Urinary bladder (tissue), 4 donors: Measurements from ENCODE around the gene RAB18. TPM values are rescaled to one million over a fixed set of nuclear protein-coding genes. Genes with fewer than 3 reads are reported as not detected.
"Not testable (repeated sequence)": the region's sequence is repeated elsewhere in the genome, so short reads cannot be mapped to it uniquely, and the experiment has no call there.

Experiments used
- DNase-seq: peaks from one replicate; pipeline ENCODE4 v3.0.0-alpha.2; 2015; ENCODE audit errors: extremely low spot score
- H3K27ac ChIP-seq: one replicate; pipeline ENCODE4 v1.5.1; 2013; ENCODE audit warnings: low read depth, mild to moderate bottlenecking, moderate library complexity
- H3K36me3 ChIP-seq: one replicate; pipeline ENCODE4 v1.6.1; 2013; ENCODE audit warnings: mild to moderate bottlenecking, moderate library complexity; ENCODE audit not compliant: insufficient read depth
- H3K4me1 ChIP-seq: one replicate; pipeline ENCODE4 v1.6.1; 2013; ENCODE audit warnings: mild to moderate bottlenecking, moderate library complexity; ENCODE audit not compliant: insufficient read depth
- H3K4me3 ChIP-seq: one replicate; pipeline ENCODE4 v1.5.1; 2013; ENCODE audit warnings: low read depth, low read length
- WGBS: extraction: QIAGEN DNeasy Blood & Tissue Kit; methylation state at CpG from one replicate; pipeline ENCODE4 v1.1.7; 2013; 5-methylcytosine and 5-hydroxymethylcytosine counted together
- polyA plus RNA-seq: library from polyadenylated mRNA; stranded (reverse); fragments of 200-250 nt; gene quantifications from one replicate; pipeline ENCODE4 v1.2.3, GENCODE V29; 2013
- total RNA-seq: library from RNA; depleted of rRNA; stranded (reverse); fragments of >200 nt; gene quantifications from one replicate; pipeline ENCODE4 v1.2.3, GENCODE V29; 2014
- donor health status: healthy with polysubstance abuse.
- donor health status: healthy.

RAB18 gene
- total and polyA plus RNA-seq, 2 donors, result 43.0 to 72.4 TPM

DNA sequence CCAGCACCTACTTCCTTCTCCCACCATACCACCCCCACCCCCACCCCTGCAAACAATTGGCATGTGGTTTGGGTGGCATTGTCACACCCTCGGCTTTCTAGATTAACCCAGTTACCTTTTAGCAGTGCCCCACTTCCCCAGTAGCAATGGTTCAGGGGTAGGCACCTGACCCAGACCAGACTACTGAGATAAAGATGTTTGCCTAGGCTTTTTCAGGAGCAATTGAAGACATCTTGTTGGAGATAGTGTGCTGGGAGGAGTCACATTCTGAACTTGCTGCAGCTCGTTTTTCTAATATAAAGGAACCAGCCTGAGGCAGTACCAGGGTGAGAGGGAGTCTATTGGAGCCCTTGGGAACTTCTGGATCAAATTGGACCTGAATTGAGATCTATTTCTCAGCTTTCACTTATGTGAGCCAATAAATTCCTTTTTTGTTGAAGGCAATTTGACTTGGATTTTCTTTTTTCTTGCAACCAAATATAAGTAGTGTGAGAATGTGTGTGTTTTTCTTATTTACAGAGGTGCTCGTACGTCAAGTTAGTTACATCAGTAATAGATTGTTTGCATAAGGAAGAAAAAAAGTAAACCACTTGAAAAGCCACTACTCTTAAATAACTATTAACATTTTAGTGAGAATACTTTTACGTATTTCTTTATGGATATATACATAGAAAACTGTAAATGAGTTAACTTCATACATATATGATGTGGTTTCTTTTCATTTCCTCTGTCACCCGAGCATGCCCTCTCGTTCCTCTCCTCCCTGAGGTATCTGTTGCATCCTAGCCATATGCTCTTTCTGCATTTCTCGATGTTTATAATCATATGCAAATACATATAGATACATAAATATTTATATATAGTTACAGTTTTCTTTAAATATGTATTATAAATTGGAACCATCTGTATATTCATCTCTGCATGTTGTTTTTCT, 38.0 kb downstream of the RAB18 start:
- WGBS, result 84% methylated on average over 8 of the region's 8 CpGs
- no peak for DNase-seq
- Histone ChIP-seq H3K4me3 (no peak overlapping the region), H3K36me3 (peaks cover 7% of the 10 kb centered on the region), H3K4me1 (no peaks in the 10 kb centered on the region), H3K27ac (no peak overlapping the region)

DNA sequence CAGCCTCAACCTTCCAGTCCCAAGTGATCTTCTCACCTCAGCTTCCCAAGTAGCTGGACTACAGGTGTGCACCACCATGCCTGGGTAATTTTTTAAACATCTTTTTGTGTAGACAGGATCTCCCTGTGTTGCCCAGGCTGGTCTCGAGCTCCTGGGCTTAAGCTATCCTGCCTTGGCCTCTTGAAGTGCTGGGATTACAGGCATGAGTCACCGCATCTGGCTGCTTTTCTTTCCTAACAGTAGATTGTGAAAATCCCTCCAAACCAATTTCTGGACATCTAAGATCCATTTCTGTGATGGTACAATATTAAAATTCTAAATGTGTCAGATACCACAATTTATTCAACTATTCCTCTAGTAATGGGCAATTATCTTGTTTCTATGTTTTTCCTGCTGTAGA, 38.7 kb downstream of the RAB18 start:
- no peak for DNase-seq
- Histone ChIP-seq H3K4me1 (no peaks in the 10 kb centered on the region), H3K4me3 (no peak overlapping the region), H3K27ac (no peak overlapping the region), H3K36me3 (peaks cover 6% of the 10 kb centered on the region)
- 40% methylated on average over 2 of the region's 2 CpGs for WGBS

DNA sequence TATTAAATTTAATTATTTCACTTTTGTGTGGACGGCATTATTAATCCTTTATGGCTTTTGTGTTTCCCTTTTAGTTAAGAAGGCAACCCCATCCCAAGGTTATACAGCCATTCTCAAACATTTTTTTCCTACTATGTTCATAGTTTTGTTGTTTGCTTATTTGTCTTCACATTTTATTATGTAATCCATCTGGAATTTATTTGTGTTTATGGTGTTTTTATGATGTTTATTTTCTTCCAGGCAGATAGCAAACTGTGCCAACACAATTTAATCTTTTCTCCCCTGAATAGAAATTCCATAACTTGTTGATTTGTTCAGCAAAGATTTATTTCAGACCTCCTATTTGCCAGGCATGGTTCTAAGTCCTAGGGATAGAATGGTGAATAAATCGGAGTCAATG, 42.9 kb downstream of the RAB18 start:
- no peak overlapping the region for H3K4me3 ChIP-seq
- no peak for DNase-seq
- H3K27ac ChIP-seq, result no peak overlapping the region
- WGBS, result 68% methylated on average over 2 of the region's 2 CpGs
- no peaks in the 10 kb centered on the region for H3K36me3 ChIP-seq
- no peaks in the 10 kb centered on the region for H3K4me1 ChIP-seq

DNA sequence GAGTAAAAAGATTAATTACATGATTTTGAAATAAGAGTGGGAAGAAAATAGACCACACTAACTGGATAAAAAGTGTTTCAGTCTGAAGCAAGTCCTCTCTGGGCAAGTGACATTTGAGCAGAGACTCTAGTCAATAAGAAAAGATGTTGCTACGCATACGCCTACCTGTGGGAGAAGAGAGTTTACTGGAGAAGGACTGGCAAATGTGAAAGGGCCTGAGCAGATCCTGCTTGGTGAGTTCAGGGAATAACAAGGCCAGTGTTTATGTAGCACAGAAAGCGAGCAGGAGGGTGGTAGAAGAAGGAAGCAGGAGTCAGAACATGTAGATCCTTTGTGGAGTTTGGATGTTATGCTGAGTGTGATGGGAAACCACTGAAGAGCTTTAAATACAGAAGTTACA, 43.4 kb downstream of the RAB18 start:
- 87% methylated on average over 3 of the region's 3 CpGs for WGBS
- H3K27ac ChIP-seq, result no peak overlapping the region
- H3K4me1 ChIP-seq, result no peaks in the 10 kb centered on the region
- H3K36me3 ChIP-seq, result no peaks in the 10 kb centered on the region
- no peak overlapping the region for H3K4me3 ChIP-seq
- DNase-seq, result no peak

DNA sequence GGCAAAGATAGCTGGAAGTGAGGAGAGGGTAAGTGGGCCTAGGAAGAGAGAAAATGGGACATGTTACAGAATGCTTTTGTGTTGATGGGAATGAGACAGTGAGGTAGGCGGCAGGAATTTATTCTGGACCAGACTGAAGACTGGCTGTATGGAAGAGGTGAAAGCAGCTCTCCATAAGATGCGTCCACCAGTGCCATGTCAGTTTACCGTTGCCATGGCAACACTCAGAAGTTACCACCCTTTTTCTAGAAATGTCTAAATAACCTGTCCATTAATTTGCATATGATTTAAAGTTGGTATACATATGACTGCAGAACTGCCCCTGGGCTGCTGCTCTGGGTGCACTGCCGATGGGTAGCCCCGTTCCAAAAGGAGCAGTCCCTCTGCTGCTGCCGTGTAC, 46.7 kb downstream of the RAB18 start:
- no peak overlapping the region for H3K4me3 ChIP-seq
- no peak overlapping the region for H3K27ac ChIP-seq
- H3K4me1 ChIP-seq, result no peaks in the 10 kb centered on the region
- H3K36me3 ChIP-seq, result no peaks in the 10 kb centered on the region
- DNase-seq, result no peak
- 86% methylated on average over 6 of the region's 6 CpGs for WGBS

DNA sequence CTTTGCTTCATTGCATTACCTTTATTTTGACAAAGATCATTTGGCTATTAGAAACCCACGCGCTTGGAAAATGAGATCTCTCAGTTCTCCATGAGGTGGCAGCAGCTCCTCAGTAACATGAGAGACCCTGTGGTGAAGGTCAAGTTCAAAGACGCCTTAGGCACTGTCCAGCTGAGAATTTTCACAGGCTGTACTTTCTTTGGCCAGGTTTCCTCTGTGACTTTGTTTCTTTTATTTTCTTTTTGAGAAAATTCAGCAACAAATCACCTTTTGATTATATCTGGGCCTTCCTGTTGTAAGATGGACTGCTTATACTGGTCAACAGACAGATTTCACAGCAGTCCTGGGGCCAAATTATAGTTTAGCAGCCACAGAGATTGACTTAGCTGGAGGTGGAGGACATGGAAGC, 54.5 kb downstream of the RAB18 start:
- no peak overlapping the region for H3K27ac ChIP-seq
- DNase-seq, result peak; percentile 14
- H3K4me3 ChIP-seq, result no peak overlapping the region
- no peaks in the 10 kb centered on the region for H3K4me1 ChIP-seq
- 4% methylated on average over 3 of the region's 3 CpGs for WGBS
- H3K36me3 ChIP-seq, result no peaks in the 10 kb centered on the region

DNA sequence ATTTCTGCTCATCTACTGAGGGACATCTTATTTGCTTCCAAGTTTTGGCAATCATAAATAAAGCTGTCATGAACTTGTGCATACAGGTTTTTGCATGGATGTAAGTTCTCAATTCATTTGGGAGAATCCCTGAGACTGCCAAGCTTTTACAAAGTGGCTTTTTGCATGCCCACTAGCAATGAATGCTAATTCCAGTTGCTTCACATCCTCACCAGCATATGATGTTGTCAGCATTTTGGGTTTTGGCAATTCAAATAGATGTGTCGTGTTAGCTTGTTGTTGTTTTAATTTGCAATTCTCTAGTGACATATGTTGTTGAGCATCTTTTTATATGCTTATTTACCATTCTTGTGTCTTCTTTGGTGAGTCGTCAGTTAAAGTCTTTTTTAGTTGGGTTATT, 57.2 kb downstream of the RAB18 start:
- DNase-seq, result no peak
- Histone ChIP-seq H3K4me3 (no peak overlapping the region), H3K36me3 (no peaks in the 10 kb centered on the region), H3K4me1 (no peaks in the 10 kb centered on the region), H3K27ac (no peak overlapping the region)
- WGBS, result 87% methylated on average over 2 of the region's 2 CpGs

DNA sequence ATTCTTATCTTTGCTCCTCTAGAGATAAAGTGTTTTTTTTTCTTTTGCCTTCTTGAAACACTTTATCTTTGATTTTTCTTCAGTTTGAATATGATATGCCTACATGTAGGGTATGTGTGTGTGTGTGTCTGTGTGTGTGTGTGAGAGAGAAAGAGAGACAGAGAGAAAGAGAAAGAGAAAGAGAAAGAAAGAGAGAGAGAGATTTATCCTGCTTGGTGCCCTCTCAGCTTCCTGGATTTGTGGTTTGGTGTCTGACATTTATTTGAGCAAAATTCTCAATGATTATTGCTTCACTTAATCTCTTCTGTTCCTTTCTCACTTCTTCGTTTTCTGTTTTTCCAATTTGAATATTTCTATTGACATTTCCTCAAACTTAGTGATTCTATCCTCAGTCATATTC, 60.3 kb downstream of the RAB18 start:
- no peaks in the 10 kb centered on the region for H3K4me1 ChIP-seq
- H3K4me3 ChIP-seq, result no peak overlapping the region
- H3K36me3 ChIP-seq, result no peaks in the 10 kb centered on the region
- no peak overlapping the region for H3K27ac ChIP-seq
- DNase-seq, result no peak
- 84% methylated on average over 1 of the region's 1 CpG for WGBS

DNA sequence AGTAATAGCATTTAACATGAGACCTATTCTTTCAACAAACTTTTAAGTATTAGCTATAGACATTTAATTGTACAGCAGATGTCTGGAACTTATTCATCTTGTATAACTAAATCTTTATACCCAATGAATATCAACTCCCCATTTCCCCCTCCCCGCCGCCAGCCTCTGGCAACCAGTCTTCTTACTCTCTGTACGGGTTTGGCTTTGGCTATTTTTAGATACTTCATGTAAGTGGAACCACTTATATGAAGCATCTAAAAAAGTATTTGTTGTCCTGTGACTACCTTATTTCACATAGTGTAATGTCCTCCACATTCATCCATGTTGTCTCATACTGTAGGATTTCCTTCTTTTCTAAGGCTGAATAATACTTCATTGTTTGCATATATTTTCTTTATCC, 60.8 kb downstream of the RAB18 start:
- Histone ChIP-seq H3K27ac (no peak overlapping the region), H3K36me3 (no peaks in the 10 kb centered on the region), H3K4me3 (no peak overlapping the region), H3K4me1 (no peaks in the 10 kb centered on the region)
- no peak for DNase-seq
- 85% methylated on average over 3 of the region's 3 CpGs for WGBS

DNA sequence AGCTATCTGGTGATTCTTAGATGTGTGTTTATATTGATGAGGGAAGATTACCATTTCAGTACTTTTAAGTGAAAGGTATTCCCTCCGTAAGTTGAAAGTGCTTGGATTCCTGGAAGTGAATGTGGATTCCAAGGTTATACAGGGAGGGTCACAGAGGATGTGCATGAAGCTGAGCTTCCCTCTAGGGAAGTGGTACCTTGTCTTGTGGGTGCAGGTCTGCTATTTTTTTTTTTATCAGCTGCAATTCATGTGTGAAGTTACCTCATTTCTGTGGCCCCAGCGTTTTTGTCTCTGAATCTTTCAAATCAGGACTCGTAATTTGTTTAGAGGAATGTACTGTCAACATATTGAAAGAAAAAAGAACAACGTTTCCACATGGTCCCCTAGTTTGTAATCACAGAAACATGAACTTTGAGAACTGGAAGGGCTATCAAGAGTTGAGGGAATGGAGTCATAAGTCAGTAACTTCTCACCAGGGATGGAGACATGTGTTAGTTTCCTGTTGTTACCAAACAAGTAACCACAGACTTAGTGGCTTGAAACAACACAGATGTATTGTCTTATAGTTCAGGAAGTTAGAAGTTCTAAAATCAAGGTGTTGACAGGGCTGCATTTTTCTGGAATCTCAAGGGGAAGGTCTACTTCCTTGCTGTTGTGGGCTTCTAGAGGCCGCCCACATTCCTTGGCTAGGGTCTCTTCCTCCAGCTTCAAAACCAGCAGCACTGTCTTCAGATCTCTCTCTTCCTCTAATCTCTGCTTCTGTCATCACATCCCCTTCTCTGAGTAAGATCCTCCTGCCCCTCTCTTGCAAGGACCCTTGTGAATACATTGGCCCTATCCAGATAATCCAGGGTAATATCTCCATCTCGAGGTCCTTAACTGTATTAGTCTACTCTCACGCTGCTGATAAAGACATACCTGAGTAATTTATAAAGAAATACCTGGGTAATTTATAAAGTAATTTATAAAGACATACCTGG, 64.4 kb downstream of the RAB18 start:
- Histone ChIP-seq H3K27ac (no peak overlapping the region), H3K4me1 (no peaks in the 10 kb centered on the region), H3K36me3 (no peaks in the 10 kb centered on the region), H3K4me3 (no peak overlapping the region)
- no peak for DNase-seq
- 85% methylated on average over 7 of the region's 7 CpGs for WGBS

DNA sequence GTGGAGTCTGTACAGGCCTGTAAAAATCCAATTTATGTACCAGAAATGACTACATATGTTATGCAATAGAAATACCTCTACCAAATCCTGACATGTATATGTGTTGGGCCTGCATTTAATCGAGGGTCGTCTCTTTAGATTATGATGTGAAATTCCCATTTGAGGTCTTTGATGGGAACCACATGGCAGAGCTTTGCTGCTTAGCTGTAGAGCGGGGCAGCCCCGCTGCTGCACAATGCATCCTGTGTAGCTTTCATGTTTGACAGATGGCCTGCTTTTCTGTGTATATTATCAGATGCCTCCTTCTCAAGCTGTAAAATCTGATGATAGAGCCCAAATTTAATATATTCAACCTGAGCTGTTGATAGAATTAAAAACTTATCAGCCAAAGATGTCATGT, 65.8 kb downstream of the RAB18 start:
- no peaks in the 10 kb centered on the region for H3K36me3 ChIP-seq
- no peak overlapping the region for H3K27ac ChIP-seq
- H3K4me3 ChIP-seq, result no peak overlapping the region
- DNase-seq, result no peak
- no peaks in the 10 kb centered on the region for H3K4me1 ChIP-seq
- 53% methylated on average over 4 of the region's 4 CpGs for WGBS

DNA sequence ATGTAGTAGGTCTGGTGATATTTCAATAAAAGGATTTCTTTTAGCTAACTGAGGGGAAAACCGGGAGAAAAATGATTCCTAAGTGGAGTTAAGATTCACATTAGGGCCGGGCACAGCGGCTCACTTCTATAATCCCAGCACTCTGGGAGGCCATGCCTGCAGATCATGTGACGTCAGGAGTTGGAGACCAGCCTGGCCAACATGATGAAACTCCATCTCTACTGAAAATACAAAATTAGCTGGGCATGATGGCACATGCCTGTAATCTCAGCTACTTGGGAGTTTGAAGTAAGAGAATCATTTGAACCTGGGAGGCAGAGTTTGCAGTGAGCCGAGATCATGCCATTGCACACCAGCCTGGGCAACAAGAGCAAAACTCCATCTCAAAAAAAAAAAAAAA, 72.9 kb downstream of the RAB18 start:
- H3K27ac ChIP-seq, H3K36me3 ChIP-seq, H3K4me1 ChIP-seq, H3K4me3 ChIP-seq, DNase-seq: not testable (repeated sequence)
- WGBS, result 95% methylated on average over 5 of the region's 5 CpGs

DNA sequence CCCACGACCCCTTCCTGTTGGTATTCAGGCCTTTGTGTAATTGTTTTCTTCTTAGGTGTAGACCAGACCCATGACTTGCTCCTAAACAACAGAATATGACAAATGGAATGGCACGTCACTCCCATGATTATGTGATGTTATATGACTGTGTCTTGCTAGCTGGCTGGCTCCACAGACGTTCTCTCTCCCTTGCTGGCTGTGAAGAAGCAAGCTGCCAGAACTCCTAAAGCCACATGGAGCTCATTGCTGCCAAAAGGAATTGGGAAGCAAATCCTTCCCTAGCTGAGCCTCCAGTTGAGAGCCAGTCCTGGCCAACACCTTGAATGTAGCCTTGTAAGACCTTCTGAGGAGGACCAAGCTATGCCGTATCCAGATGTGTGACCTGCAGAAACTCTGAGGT, 74.2 kb downstream of the RAB18 start:
- DNase-seq, result no peak

DNA sequence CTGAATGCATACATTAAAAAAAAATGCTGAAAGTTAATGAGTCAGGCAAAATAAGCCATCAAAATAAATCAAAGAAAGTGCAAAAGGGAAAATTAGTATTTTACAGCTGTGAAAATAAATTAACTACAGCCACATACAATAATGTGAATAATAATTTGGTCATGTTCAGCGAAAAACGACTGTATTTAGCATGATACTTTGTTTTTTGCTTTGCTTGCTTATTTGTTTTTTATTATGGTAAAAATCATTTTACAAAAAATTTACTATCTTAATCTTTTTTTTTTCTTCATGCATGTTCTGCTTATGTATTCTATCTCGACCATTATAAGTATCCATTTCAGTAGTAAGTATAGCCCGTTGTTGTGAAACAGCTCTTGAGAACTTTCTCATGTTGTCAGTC, 77.1 kb downstream of the RAB18 start:
- Histone ChIP-seq H3K36me3 (no peaks in the 10 kb centered on the region), H3K4me3 (no peak overlapping the region), H3K4me1 (no peaks in the 10 kb centered on the region), H3K27ac (no peak overlapping the region)
- 89% methylated on average over 4 of the region's 4 CpGs for WGBS
- no peak for DNase-seq

More for the DNA sequence above, 74.2 kb downstream of the RAB18 start:
- H3K4me1 ChIP-seq, result no peaks in the 10 kb centered on the region
- no peak overlapping the region for H3K27ac ChIP-seq
- H3K4me3 ChIP-seq, result no peak overlapping the region
- H3K36me3 ChIP-seq, result no peaks in the 10 kb centered on the region
- WGBS, result 64% methylated on average over 4 of the region's 4 CpGs
